ENCODE measurements around the gene CYP26B1. TPM values are rescaled to one million over a fixed set of nuclear protein-coding genes. Genes with fewer than 3 reads are reported as not detected.

The CYP26B1 gene
- 1,290 to 1,322 TPM (median 1,292 TPM) in 3 replicates for total RNA-seq

GRCh38 chr2:72147303-72147971 is at the start of gene CYP26B1:
CYP26B1 (minus strand) TSS chr2:72147862; CDS start chr2:72147834, 28 bp downstream.
- Mint-ChIP-seq H3K9me3 (no peaks in the 10 kb centered on the region), H3K4me1 (peaks cover 42% of the 10 kb centered on the region), H3K27me3 (ENCODE audit: low read depth) (peaks cover 1% of the 10 kb centered on the region), H3K27ac (peak within 1 kb of the TSS; percentile 99), H3K4me3 (peak within 1 kb of the TSS; percentile 95), H3K36me3 (peaks cover 36% of the 10 kb centered on the region)
- no peak for TF ChIP-seq CTCF (IDR thresholded peaks at IDR 0.05; ENCODE audit: unreplicated experiment)
- peak in 1 of 2 experiments; percentile 45 for DNase-seq (ENCODE audit: low spot score in 2 of 2, unreplicated experiment in 2 of 2)

- H3K4me3 Mint-ChIP-seq = no peak overlapping the region
- H3K36me3 Mint-ChIP-seq = peaks cover 3% of the 10 kb centered on the region
- H3K4me1 Mint-ChIP-seq = peaks cover 75% of the 10 kb centered on the region
- H3K27me3 Mint-ChIP-seq (ENCODE audit: low read depth) = no peaks in the 10 kb centered on the region
- DNase-seq (ENCODE audit: low spot score in 2 of 2, unreplicated experiment in 2 of 2) = no peak
- H3K9me3 Mint-ChIP-seq = no peaks in the 10 kb centered on the region
- TF ChIP-seq CTCF (IDR thresholded peaks at IDR 0.05; ENCODE audit: unreplicated experiment) = no peak
- H3K27ac Mint-ChIP-seq = peak overlapping the region; percentile 82
Measured at GRCh38 chr2:72193723-72194122, 46.1 kb upstream of the CYP26B1 start.

- no peak overlapping the region for H3K4me3 Mint-ChIP-seq
- H3K27me3 Mint-ChIP-seq (ENCODE audit: low read depth) = no peaks in the 10 kb centered on the region
- H3K36me3 Mint-ChIP-seq = peaks cover 6% of the 10 kb centered on the region
- H3K4me1 Mint-ChIP-seq = peaks cover 54% of the 10 kb centered on the region
- peak overlapping the region; percentile 52 for H3K27ac Mint-ChIP-seq
- H3K9me3 Mint-ChIP-seq = no peaks in the 10 kb centered on the region
- DNase-seq (ENCODE audit: low spot score in 2 of 2, unreplicated experiment in 2 of 2) = no peak
- TF ChIP-seq CTCF (IDR thresholded peaks at IDR 0.05; ENCODE audit: unreplicated experiment) = no peak
Measured at GRCh38 chr2:72191441-72191840, 43.8 kb upstream of the CYP26B1 start.

DNA sequence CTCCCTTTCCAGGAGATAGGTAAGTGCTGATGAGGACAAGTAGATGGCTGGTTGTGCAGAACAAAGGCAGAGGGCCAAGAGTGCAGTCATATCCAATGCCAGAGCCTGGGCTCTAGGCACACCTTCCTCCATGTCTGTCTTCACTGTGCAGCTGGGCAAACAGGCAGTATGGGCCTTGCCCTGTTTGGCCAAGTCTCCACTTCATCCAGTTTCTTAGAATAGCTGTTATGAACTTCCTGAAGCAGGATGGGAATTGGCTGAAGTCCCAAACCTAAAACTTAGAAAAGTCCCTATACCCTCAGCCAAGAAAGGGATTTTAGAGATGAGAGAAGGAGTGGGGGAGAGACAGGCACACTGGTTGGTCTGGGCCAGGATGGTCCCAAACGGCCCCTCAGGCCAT is 37.5 kb upstream of the CYP26B1 start:
- Mint-ChIP-seq H3K4me3 (no peak overlapping the region), H3K27me3 (ENCODE audit: low read depth) (no peaks in the 10 kb centered on the region), H3K9me3 (no peaks in the 10 kb centered on the region), H3K27ac (peak overlapping the region; percentile 69), H3K4me1 (peaks cover 18% of the 10 kb centered on the region), H3K36me3 (peaks cover 22% of the 10 kb centered on the region)
- no peak for DNase-seq (ENCODE audit: low spot score in 2 of 2, unreplicated experiment in 2 of 2)
- no peak for TF ChIP-seq CTCF (IDR thresholded peaks at IDR 0.05; ENCODE audit: unreplicated experiment)

DNA sequence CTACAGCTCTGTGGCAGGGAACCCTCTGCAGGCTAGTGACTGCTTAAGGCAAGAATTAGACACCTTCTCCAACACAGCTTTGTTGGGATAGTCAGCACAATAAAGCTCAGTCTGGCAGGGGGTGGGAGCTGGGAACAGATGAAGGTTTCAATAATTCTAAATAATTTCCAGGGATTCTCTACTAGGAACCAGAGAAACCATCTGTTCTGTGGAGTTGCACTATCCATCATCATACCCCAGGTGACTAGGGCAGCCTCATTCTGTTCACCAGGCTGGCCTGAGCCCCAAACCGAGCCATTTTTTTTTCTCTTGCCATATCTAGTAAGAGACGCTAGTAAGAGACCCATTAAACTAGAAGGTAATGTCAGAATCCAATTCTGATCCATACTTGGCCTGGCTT is 35.8 kb upstream of the CYP26B1 start:
- peaks cover 35% of the 10 kb centered on the region for H3K36me3 Mint-ChIP-seq
- peaks cover 18% of the 10 kb centered on the region for H3K4me1 Mint-ChIP-seq
- no peak overlapping the region for H3K4me3 Mint-ChIP-seq
- no peak for TF ChIP-seq CTCF (IDR thresholded peaks at IDR 0.05; ENCODE audit: unreplicated experiment)
- H3K27me3 Mint-ChIP-seq (ENCODE audit: low read depth) = no peaks in the 10 kb centered on the region
- DNase-seq (ENCODE audit: low spot score in 2 of 2, unreplicated experiment in 2 of 2) = no peak
- no peaks in the 10 kb centered on the region for H3K9me3 Mint-ChIP-seq
- peak overlapping the region; percentile 80 for H3K27ac Mint-ChIP-seq

Data from mesothelial cell of epicardium (in vitro differentiated cells).